ENCODE measurements around the gene NYAP1.

NYAP1 gene

DNA sequence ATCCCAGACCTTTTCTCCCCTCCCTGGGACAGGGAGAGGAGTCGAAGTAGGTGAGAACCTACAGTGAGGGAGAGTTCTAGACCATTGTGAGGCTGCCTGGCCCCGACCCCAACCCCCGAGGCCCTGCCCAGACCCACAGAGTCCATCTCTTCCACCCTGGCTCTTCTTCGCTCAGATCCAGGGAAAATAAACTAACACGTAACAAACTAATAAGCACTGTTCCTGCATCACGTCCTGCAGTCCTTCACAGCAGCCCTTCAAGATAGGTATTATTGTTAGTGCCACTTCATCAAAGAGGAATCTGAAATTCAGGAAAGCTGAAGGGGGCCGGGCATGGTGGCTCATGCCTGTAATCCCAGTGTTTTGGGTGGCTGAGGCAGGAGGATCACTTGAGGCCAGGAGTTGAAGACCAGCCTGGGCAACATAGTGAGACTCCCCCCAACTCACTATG lies 19.5 kb upstream of the NYAP1 start, which contains the start of gene SPACDR:
Gene SPACDR, minus strand, starts transcription at position 51 of the 451 bp plus-strand sequence. CDS start 235 bp downstream, outside the sequence.
- no peak for DNase-seq

DNA sequence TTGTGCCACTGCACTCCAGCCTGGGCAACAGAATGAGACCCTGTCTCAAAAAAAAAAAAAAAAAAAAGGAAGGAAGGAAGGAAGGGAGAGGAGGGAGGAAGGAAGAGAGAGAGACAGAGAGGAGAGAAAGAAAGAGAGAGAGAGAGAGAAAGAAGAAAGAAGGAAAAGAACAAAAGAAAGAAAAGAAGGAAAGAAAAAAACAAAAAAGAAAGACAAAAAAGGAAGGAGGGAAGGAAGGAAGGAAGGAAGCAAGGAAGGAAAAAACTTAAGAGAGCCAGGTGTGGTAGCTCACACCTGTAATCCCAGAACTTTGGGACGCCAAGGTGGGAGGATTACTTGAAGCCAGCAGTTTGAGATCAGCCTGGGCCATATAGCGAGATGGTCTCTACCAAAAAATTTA lies 18.9 kb upstream of the NYAP1 start:
- no peak for DNase-seq

- DNase-seq: no peak
Observed at GRCh38 chr7:100465299-100465698, 18.4 kb upstream of the NYAP1 start.

- DNase-seq: peak; percentile 70
Observed at GRCh38 chr7:100465702-100466311, 17.9 kb upstream of the NYAP1 start.

DNA sequence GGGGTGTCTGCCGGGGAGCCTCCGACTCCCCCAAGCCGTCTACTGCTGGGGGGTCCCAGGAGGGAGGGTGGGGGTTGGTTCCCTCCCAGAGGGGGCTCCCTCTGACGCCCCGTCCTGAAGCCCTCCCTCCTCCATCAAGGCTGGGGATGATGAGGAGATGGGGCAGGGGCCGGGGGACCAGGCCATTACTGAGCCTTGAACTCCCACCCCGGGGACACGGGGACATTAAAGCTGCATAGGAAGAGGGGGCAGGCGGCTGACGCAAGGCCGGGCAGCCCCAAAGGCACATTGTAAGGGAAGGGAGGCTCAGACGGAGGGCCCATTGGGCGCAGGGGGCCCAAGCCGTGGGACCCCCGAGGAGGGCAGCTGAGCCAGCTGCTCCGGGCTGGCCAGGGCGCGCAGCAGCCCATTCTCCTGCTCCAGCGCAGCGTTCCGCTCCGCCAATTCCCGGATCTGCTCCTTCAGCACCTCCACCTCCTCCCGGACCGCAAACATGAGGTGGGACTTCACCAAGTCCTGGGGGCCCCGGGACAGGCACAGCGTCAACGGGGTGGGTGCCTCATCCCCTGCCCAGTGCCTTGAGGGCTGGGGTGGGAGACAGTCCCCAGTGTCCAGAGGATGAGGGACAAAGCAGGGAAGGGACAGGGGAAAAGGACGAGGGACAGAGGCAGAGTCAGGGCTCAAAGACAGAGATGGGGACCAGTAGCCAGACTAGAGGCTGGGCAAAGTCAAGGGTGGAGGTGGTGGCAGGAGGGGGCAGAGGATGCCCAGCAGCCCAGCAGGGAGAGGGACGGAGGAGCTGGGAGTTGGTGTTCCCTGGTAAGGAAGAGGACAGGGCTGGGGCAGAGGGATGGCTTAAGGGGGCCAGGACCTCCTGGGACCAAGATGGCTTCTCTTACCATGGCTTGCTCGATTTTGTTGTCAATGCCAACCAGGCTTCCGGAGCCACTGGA lies 16.8 kb upstream of the NYAP1 start:
- DNase-seq: no peak

GRCh38 chr7:100467638-100468373 lies 15.9 kb upstream of the NYAP1 start:
- no peak for DNase-seq

GRCh38 chr7:100469227-100470044 lies 14.3 kb upstream of the NYAP1 start:
- DNase-seq: peak; percentile 76

DNA sequence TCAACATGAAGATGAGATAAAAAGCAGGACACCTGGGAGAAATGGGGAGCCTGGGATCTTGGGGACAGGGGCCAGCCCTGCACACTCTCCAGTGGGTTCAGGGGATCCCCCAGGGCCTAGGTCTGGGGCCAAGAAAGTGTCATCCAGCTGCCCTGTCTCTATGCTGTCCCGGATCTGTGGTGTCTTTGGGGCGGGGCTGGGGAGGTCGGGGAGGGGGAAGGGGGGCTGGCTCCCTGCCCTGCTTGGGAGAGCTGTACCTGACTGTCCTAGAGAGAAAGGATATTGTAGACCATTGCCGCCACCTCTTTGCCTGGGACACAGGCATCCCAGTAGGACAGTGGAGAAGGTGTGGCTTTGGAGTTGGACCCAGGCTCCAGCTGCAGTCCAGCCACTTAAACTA lies 12.7 kb upstream of the NYAP1 start:
- DNase-seq: no peak

DNA sequence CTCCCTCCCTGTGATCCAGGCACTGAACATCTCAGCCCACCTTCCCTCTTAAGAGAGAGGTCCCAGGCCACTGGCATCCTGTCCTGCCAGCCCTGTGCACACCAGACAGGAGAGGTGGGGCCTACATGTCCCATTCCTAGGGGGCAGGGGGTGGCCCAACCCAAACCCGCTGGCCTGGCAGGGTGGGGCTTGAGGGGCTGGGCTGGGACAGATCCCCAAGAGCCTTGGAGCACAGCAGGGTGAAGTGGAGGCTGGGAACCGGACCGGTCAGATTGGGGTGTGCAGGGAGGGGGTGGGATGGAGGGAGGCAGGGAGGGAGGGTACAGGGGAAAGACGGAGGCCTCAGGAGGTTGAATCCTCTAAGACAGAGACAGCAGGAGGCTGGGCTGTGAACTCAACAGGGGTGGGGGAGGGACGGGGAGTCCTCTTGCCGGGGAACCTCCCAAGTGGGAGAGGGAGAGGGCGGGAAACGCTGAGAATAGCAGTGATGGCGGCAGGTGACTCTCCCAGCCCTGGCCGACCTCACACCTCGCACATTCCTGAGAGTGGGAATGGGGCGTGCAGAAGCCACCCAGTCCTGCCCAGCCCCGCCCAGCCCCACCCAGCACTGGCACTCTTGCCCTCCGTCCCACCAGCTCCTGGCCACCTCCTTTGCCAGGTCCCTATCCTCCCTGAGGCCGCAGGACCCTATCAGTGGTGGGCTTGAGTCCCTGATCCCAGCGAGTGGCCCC lies 11.4 kb upstream of the NYAP1 start:
- no peak for DNase-seq

DNA sequence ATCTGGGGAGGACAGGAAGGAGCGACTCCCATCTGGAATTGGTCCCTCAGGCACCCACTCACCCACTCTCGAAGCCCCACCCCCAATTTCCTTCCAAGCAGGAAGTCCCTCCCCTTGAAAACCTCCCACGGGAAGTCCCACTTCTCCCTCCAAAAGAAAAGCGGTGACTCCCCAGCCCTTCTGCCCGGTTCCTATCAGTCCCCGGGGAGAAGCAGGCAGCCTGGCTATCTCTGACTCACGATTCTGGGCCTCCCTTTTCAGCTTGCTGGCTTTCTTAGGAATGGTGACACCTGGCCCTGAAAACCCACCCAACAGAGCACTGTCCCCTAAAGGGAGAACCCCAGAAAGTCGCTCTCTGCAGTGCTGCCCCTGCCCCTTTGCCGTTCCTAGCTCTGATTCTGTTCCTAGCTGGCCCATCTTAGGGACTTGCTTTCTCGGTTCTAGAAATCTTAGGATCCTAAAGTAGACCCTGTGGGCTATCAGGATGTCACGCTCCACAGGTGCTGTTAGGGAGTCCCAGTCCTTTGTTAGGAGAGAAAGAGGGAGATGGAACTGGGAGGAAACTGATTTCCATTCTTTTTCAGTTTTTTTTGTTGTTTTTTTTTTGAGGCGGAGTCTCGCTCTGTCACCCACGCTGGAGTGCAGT lies 10.8 kb upstream of the NYAP1 start:
- no peak for DNase-seq

GRCh38 chr7:100475549-100475948 lies 8.2 kb upstream of the NYAP1 start:
- no peak for DNase-seq

GRCh38 chr7:100476101-100476780 lies 7.5 kb upstream of the NYAP1 start:
- no peak for DNase-seq

- DNase-seq: no peak
Observed at GRCh38 chr7:100476903-100477870, 6.5 kb upstream of the NYAP1 start.

GRCh38 chr7:100477871-100478267 lies 5.9 kb upstream of the NYAP1 start:
- no peak for DNase-seq

GRCh38 chr7:100478958-100479660 lies 4.6 kb upstream of the NYAP1 start, which contains the start of gene TSC22D4:
Gene TSC22D4 (minus strand): TSS chr7:100479214. CDS start chr7:100478038, 1,176 bp downstream.
- peak; percentile 52 for DNase-seq

DNA sequence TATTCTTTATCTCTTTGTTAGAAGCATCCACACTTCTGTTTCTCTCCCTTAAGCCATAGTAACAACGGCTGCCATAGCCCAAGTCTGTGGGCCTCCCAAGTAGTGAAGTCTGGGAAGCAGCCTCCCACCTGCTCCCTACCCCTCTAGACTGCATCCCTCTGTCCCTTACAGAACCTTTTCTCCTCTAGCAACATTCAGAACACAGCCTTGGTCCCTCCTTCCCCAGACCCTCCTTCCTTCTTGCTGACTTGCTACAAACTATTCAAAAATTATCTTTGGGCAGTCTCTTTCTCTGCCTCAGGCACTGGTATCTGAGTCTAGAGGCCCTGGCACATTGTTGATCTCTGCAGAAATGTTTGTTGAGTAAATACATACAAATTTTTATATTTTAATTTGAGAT lies 2.3 kb upstream of the NYAP1 start:
- DNase-seq: no peak

DNA sequence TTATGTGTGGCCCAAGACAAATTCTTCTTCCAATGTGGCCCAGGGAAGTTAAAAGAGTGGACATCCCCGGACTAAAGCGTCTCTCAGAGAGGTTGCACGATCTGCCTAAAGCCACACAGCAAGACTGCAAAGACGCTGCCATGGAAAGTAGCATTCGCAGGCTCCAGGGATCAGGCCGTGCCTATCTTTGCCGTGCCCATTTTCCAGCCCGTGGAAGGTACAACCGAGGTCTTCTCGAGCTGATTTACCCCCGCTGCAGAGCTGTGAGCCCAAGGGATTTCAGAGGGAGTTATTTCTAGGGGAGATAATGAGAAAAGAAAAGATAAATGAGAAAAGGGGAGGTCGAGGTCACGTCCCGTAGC lies 1.0 kb upstream of the NYAP1 start:
- no peak for DNase-seq

DNA sequence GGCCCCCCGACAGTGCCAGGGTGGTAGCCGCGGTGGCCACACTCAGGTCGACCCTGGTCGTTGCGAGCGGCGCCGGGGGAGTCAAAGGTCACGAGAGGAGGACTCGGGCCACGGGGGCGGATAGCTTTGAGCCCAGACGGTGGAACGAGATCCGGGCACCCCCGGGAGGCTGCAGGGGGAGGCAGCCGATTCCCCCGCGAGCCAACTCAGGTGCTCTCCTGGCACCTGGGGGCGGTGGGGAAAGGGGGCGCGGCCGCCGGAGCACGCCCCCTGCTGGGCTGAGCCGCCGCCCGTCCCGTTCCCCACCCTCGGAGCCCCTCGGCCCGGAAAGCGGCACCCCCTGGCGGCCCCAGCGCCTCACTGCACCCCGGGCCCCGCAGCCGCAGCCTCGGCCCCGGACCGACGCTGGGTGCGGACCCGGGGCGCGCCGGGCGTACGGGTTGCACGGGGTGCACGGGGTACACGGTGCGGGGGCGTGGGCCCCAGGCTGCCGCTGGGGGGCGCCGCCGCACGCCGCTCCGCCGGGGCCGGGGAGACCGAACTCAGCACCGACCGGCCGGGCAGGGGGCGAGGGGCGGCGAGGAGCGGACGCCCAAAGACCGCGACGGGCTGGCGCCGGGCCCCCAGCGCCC lies 521 bp upstream of the NYAP1 start:
- peak; percentile 43 for DNase-seq
